GM13976 (cell line): Measurements from ENCODE around the gene AUTS2.

Source experiments
- DNase-seq: peaks from one replicate; pipeline ENCODE4 v3.0.0; 2012; ENCODE audit warnings: low spot score
- CTCF ChIP-seq: IDR thresholded peaks from 2 replicates; pipeline ENCODE4 v1.5.1; 2012; ENCODE audit warnings: borderline replicate concordance, mild to moderate bottlenecking; ENCODE audit not compliant: insufficient read depth; ENCODE audit errors: extremely low read depth, missing control alignments, control extremely low read depth
- in situ Hi-C: fragments of 300-500 bp; cut with MboI; formaldehyde crosslinking; loops from one replicate; pipeline ENCODE4 v1.12.0; 2022; ENCODE audit warnings: low sequenced_read_pairs, mixed read lengths, inconsistent platforms; ENCODE audit not compliant: unreplicated experiment

The AUTS2 gene

GRCh38 chr7:70237256-70237655 is 639.0 kb downstream of the AUTS2 start:
- in situ Hi-C loops, result no loop called here
- no peak for TF ChIP-seq CTCF
- no peak for DNase-seq

GRCh38 chr7:70237831-70238575 is 639.7 kb downstream of the AUTS2 start:
- no peak for TF ChIP-seq CTCF
- peak; percentile 51 for DNase-seq
- in situ Hi-C loops, result no loop called here

GRCh38 chr7:70239918-70240317 is 641.6 kb downstream of the AUTS2 start:
- no peak for TF ChIP-seq CTCF
- in situ Hi-C loops, result no loop called here
- no peak for DNase-seq

GRCh38 chr7:70240873-70241272 is 642.6 kb downstream of the AUTS2 start:
- no peak for DNase-seq
- in situ Hi-C loops, result no loop called here
- TF ChIP-seq CTCF, result no peak

- no peak for DNase-seq
- TF ChIP-seq CTCF, result no peak
- in situ Hi-C loops, result no loop called here
Observed at GRCh38 chr7:70241536-70242175, 643.4 kb downstream of the AUTS2 start.

- in situ Hi-C loops, result no loop called here
- no peak for DNase-seq
- no peak for TF ChIP-seq CTCF
Observed at GRCh38 chr7:70242826-70243225, 644.6 kb downstream of the AUTS2 start.

GRCh38 chr7:70243443-70243842 is 645.2 kb downstream of the AUTS2 start:
- in situ Hi-C loops, result no loop called here
- DNase-seq, result no peak

More at GRCh38 chr7:70243443-70243842, 645.2 kb downstream of the AUTS2 start:
- TF ChIP-seq CTCF, result no peak
